Uterus (tissue), 4 donors: ENCODE measurements around the gene ATP23. TPM values are rescaled to one million over a fixed set of nuclear protein-coding genes. Genes with fewer than 3 reads are reported as not detected.

ENCODE experiments used
- DNase-seq, 2 donors: peaks; one replicate each; pipeline ENCODE4 v3.0.0-alpha.2; 2019 to 2020
- H3K27ac ChIP-seq, 2 donors: fragments of 200-600 bp; sonication (generic); 1 replicate in 1 of 2; 2 replicates in 1 of 2; pipeline ENCODE4 v1.5.1; 2016 to 2018
- H3K27me3 ChIP-seq, 2 donors: fragments of 200-600 bp; sonication (generic); one replicate each; pipeline ENCODE4 v1.5.1; 2018 to 2019; ENCODE audit warnings: control low read depth in 1 of 2
- H3K36me3 ChIP-seq, 2 donors: fragments of 200-600 bp; sonication (generic); one replicate each; pipeline ENCODE4 v1.5.1; 2019; ENCODE audit warnings: control low read depth in 1 of 2
- H3K4me1 ChIP-seq, 2 donors: fragments of 200-600 bp; sonication (generic); one replicate each; pipeline ENCODE4 v1.5.1; 2018 to 2019; ENCODE audit warnings: control low read depth in 1 of 2
- H3K4me3 ChIP-seq, 2 donors: fragments of 200-600 bp; sonication (generic); 1 replicate in 1 of 2; 2 replicates in 1 of 2; pipeline ENCODE4 v1.5.1; 2018 to 2019; ENCODE audit warnings: mild to moderate bottlenecking in 1 of 2
- H3K9me3 ChIP-seq, 2 donors: fragments of 200-600 bp; sonication (generic); one replicate each; pipeline ENCODE4 v1.5.1; 2019; ENCODE audit warnings: control low read depth in 1 of 2
- CTCF ChIP-seq, 4 experiments: fragments of 200-600 bp in 2 of 4; fragments of 450-650 bp in 2 of 4; sonication (generic) in 2 of 4; IDR thresholded peaks; one replicate each; pipeline ENCODE4 v1.5.1; 2016 to 2019; ENCODE audit warnings: antibody characterized with exemption in 4 of 4, mild to moderate bottlenecking in 2 of 4, moderate library complexity in 1 of 4
- POLR2A ChIP-seq, 2 donors: fragments of 450-650 bp; IDR thresholded peaks; one replicate each; pipeline ENCODE4 v1.6.1; 2016; ENCODE audit warnings: antibody characterized with exemption in 2 of 2, mild to moderate bottlenecking in 1 of 2, moderate library complexity in 1 of 2
- intact Hi-C: fragments of 100-400 bp; cut with DNase I; formaldehyde crosslinking; loops from one replicate; pipeline ENCODE4 v1.15.1; 2023; ENCODE audit warnings: low total_unique reads
- total RNA-seq, 4 donors: library from RNA; depleted of rRNA in 3 of 4; stranded (reverse); fragments of >200 nt in 3 of 4; gene quantifications; one replicate each; pipeline versions ENCODE4 v1.1.0 to v1.2.4, GENCODE V29; 2014 to 2023
- donor health status: DM: yes; HTN: yes; CAD: no.

Gene ATP23
- total RNA-seq, 4 donors from 2014 or later, result 4.9 to 59.1 (median 8.6) TPM

GRCh38 chr12:57983146-57983857 lies 41.9 kb downstream of the ATP23 start:
- H3K27ac ChIP-seq, result no peak overlapping the region
- no peaks in the 10 kb centered on the region for H3K36me3 ChIP-seq
- H3K27me3 ChIP-seq, result no peaks in the 10 kb centered on the region
- no peaks in the 10 kb centered on the region for H3K4me1 ChIP-seq
- no peaks in the 10 kb centered on the region for H3K9me3 ChIP-seq
- no peak for DNase-seq
- H3K4me3 ChIP-seq, result no peak overlapping the region
- intact Hi-C loops, result no loop called here
- TF ChIP-seq POLR2A (IDR thresholded peaks at IDR 0.05), result no peak
- TF ChIP-seq CTCF (IDR thresholded peaks at IDR 0.05), result peak; percentile 32 to 58 (median 55)

GRCh38 chr12:57983858-57984505 lies 42.6 kb downstream of the ATP23 start:
- H3K36me3 ChIP-seq, result no peaks in the 10 kb centered on the region
- H3K4me1 ChIP-seq, result no peaks in the 10 kb centered on the region
- no peak overlapping the region for H3K27ac ChIP-seq
- H3K27me3 ChIP-seq, result no peaks in the 10 kb centered on the region
- H3K4me3 ChIP-seq, result no peak overlapping the region
- intact Hi-C loops, result no loop called here
- TF ChIP-seq CTCF (IDR thresholded peaks at IDR 0.05) (no peak), POLR2A (IDR thresholded peaks at IDR 0.05) (no peak)
- H3K9me3 ChIP-seq, result no peaks in the 10 kb centered on the region
- DNase-seq, result no peak

- no peak for TF ChIP-seq POLR2A (IDR thresholded peaks at IDR 0.05)
- no peak for TF ChIP-seq CTCF (IDR thresholded peaks at IDR 0.05)
- intact Hi-C loops, result no loop called here
- no peaks in the 10 kb centered on the region for H3K4me1 ChIP-seq
- no peak for DNase-seq
- no peaks in the 10 kb centered on the region for H3K27me3 ChIP-seq
- no peak overlapping the region for H3K27ac ChIP-seq
- H3K4me3 ChIP-seq, result no peak overlapping the region
- H3K9me3 ChIP-seq, result no peaks in the 10 kb centered on the region
- H3K36me3 ChIP-seq, result no peaks in the 10 kb centered on the region
Observed at GRCh38 chr12:57984629-57985151, 43.3 kb downstream of the ATP23 start.

GRCh38 chr12:57985685-57986084 lies 44.3 kb downstream of the ATP23 start:
- no peaks in the 10 kb centered on the region for H3K4me1 ChIP-seq
- no peak overlapping the region for H3K4me3 ChIP-seq
- intact Hi-C loops, result no loop called here
- no peaks in the 10 kb centered on the region for H3K36me3 ChIP-seq
- H3K27ac ChIP-seq, result no peak overlapping the region
- DNase-seq, result no peak
- H3K9me3 ChIP-seq, result no peaks in the 10 kb centered on the region
- TF ChIP-seq CTCF (IDR thresholded peaks at IDR 0.05), result no peak
- no peak for TF ChIP-seq POLR2A (IDR thresholded peaks at IDR 0.05)
- H3K27me3 ChIP-seq, result no peaks in the 10 kb centered on the region

- TF ChIP-seq CTCF (IDR thresholded peaks at IDR 0.05) (no peak), POLR2A (IDR thresholded peaks at IDR 0.05) (no peak)
- H3K27ac ChIP-seq, result no peak overlapping the region
- no peaks in the 10 kb centered on the region for H3K27me3 ChIP-seq
- H3K9me3 ChIP-seq, result no peaks in the 10 kb centered on the region
- no peak overlapping the region for H3K4me3 ChIP-seq
- no peaks in the 10 kb centered on the region for H3K36me3 ChIP-seq
- no peaks in the 10 kb centered on the region for H3K4me1 ChIP-seq
- intact Hi-C loops, result no loop called here
- DNase-seq, result no peak
Observed at GRCh38 chr12:57989838-57990237, 48.5 kb downstream of the ATP23 start.
